K562 treated with DMSO at 1 percent for 48 hours (cell line): Measurements from ENCODE around the gene BUD31. TPM values are rescaled to one million over a fixed set of nuclear protein-coding genes. Genes with fewer than 3 reads are reported as not detected.

Experiments
- total RNA-seq: library from RNA; unstranded; fragments of 300-600 nt; gene quantifications from 2 replicates; pipeline ENCODE4 v1.2.3, GENCODE V29; 2022; ENCODE audit warnings: low replicate concordance; ENCODE audit errors: extremely low read depth

BUD31 gene
- total RNA-seq, result not detected in 2 replicates

GRCh38 chr7:99408379-99409191 lies at the start of gene BUD31, which contains the start of gene PDAP1:
Gene BUD31 (plus strand): TSS chr7:99408969. CDS start chr7:99411093, 2,124 bp downstream.
Gene PDAP1 (minus strand): TSS chr7:99408597. CDS start chr7:99408548, 49 bp downstream.

GRCh38 chr7:99374111-99375064 lies 34.4 kb upstream of the BUD31 start, which contains the start of gene ARPC1B:
Gene ARPC1B (plus strand): TSS chr7:99374730. CDS start chr7:99385715, 10,985 bp downstream.

GRCh38 chr7:99438573-99439480 lies 30.1 kb downstream of the BUD31 start, which contains the start of the genes CPSF4 and PTCD1:
Gene CPSF4 (plus strand): TSS chr7:99438943. CDS start chr7:99439083, 140 bp downstream.
Gene PTCD1 (minus strand): TSS chr7:99438798. CDS start chr7:99435242, 3,556 bp downstream.

Other genes starting within 250 kb of the BUD31 start
- gene KPNA7, start 200.9 kb upstream of the BUD31 start, total RNA-seq, result not detected in 2 replicates
- not detected in 2 replicates for gene MYH16, start 136.1 kb upstream of the BUD31 start, total RNA-seq
- not detected in 2 replicates for gene ARPC1A, start 83.1 kb upstream of the BUD31 start, total RNA-seq
- gene ARPC1B, start 34.2 kb upstream of the BUD31 start, total RNA-seq, result 2,675 TPM in 1 of 2 replicates, not detected in the other
- not detected in 2 replicates for gene PDAP1, start 372 bp upstream of the BUD31 start, total RNA-seq
- gene PTCD1, start 29.8 kb downstream of the BUD31 start, total RNA-seq, result not detected in 2 replicates
- gene CPSF4, start 30.0 kb downstream of the BUD31 start, total RNA-seq, result not detected in 2 replicates
- not detected in 2 replicates for gene ATP5MF, start 57.2 kb downstream of the BUD31 start, total RNA-seq
- gene ZNF789, start 63.9 kb downstream of the BUD31 start, total RNA-seq, result not detected in 2 replicates
- gene ZNF394, start 91.3 kb downstream of the BUD31 start, total RNA-seq, result not detected in 2 replicates
- not detected in 2 replicates for gene ZKSCAN5, start 95.7 kb downstream of the BUD31 start, total RNA-seq
- not detected in 2 replicates for gene FAM200A, start 143.1 kb downstream of the BUD31 start, total RNA-seq
- not detected in 2 replicates for gene ZNF655, start 149.7 kb downstream of the BUD31 start, total RNA-seq
- not detected in 2 replicates for gene TMEM225B, start 189.3 kb downstream of the BUD31 start, total RNA-seq
- gene ZSCAN25, start 208.0 kb downstream of the BUD31 start, total RNA-seq, result not detected in 2 replicates